ENCODE measurements around the gene PTPN20.

GRCh38 chr10:47034441-47035051, 123.3 kb downstream of the PTPN20 start:
- no peak for TF ChIP-seq CTCF (conservative IDR thresholded peaks at IDR 0.05; ENCODE audit: low read depth, low read length)
- TF ChIP-seq USF2 (IDR thresholded peaks at IDR 0.05; ENCODE audit: low read depth, low read length): no peak

Data from IMR-90 (cell line).